PC-9 (cell line): ENCODE results near the gene HEG1. TPM values are rescaled to one million over a fixed set of nuclear protein-coding genes. Genes with fewer than 3 reads are reported as not detected.

ENCODE experiments used
- BruUV-seq: library from RNA; stranded (reverse); fragments of 400-500 nt; replicated peaks from 2 replicates; lab custom pipeline; 2021; lab: Mats Ljungman, UMichigan
- CTCF ChIA-PET: fragments of 300-600 bp; sonication (Branson Sonifier 250); formaldehyde crosslinking; loops from one replicate; lab custom pipeline; 2022; ENCODE audit warnings: antibody characterized with exemption; lab: Charles Lee
- POLR2A ChIA-PET: fragments of 300-600 bp; sonication (Branson Sonifier 250); formaldehyde crosslinking; loops from one replicate; lab custom pipeline; 2022; ENCODE audit warnings: antibody characterized with exemption; ENCODE audit not compliant: unreplicated experiment; lab: Charles Lee
- DNase-seq, 2 experiments: peaks; one replicate each; pipeline versions ENCODE4 v3.0.0 to v3.0.0-alpha.2; 2015 to 2022; ENCODE audit warnings: mixed read lengths in 1 of 2
- H2AFZ ChIP-seq: fragments of 200-600 bp; sonication (generic); 2 replicates; pipeline ENCODE4 v1.8.1; 2017; ENCODE audit warnings: antibody characterized with exemption
- H3F3A ChIP-seq: fragments of 200-600 bp; sonication (generic); 2 replicates; pipeline ENCODE4 v1.8.1; 2017; ENCODE audit warnings: antibody characterized with exemption, mild to moderate bottlenecking, low read depth; ENCODE audit not compliant: insufficient read depth
- H3K27ac ChIP-seq: fragments of 200-600 bp; sonication (generic); 2 replicates; pipeline ENCODE4 v1.6.1; 2016; ENCODE audit warnings: mixed run types
- H3K27me3 ChIP-seq: fragments of 200-600 bp; sonication (generic); 2 replicates; pipeline ENCODE4 v1.6.1; 2016; ENCODE audit warnings: low read depth, mixed run types; ENCODE audit not compliant: insufficient read depth
- H3K36me3 ChIP-seq: fragments of 200-600 bp; sonication (generic); 2 replicates; pipeline ENCODE4 v1.6.1; 2016; ENCODE audit warnings: low read depth, mixed run types
- H3K4me1 ChIP-seq: fragments of 200-600 bp; sonication (generic); replicated peaks from 2 replicates; pipeline ENCODE4 v1.6.1; 2016; ENCODE audit warnings: mixed run types; ENCODE audit not compliant: insufficient read depth
- H3K4me2 ChIP-seq: fragments of 200-600 bp; sonication (generic); 2 replicates; pipeline ENCODE4 v1.6.1; 2017; ENCODE audit warnings: mixed run types
- H3K4me3 ChIP-seq: fragments of 200-600 bp; sonication (generic); 2 replicates; pipeline ENCODE4 v1.6.1; 2016; ENCODE audit warnings: mixed run types
- H3K79me2 ChIP-seq: fragments of 200-600 bp; sonication (generic); 2 replicates; pipeline ENCODE4 v1.6.1; 2017; ENCODE audit warnings: low read depth, mixed run types
- H3K9me2 ChIP-seq: fragments of 200-600 bp; sonication (generic); 2 replicates; pipeline ENCODE4 v1.8.1; 2017; ENCODE audit warnings: mild to moderate bottlenecking; ENCODE audit not compliant: insufficient read depth
- H3K9me3 ChIP-seq: fragments of 200-600 bp; sonication (generic); 2 replicates; pipeline ENCODE4 v1.8.1; 2016; ENCODE audit warnings: low read depth; ENCODE audit not compliant: insufficient read depth
- H4K20me1 ChIP-seq: fragments of 200-600 bp; sonication (generic); 2 replicates; pipeline ENCODE4 v1.8.1; 2017; ENCODE audit not compliant: insufficient read depth
- EZH2 ChIP-seq: fragments of 200-600 bp; sonication (generic); IDR thresholded peaks from 2 replicates; pipeline ENCODE4 v1.8.0; 2017; ENCODE audit warnings: antibody characterized with exemption, low read depth
- intact Hi-C: fragments of 100-400 bp; cut with micrococcal nuclease; formaldehyde crosslinking; loops from one replicate; pipeline ENCODE4 v1.10.0; 2022; ENCODE audit not compliant: unreplicated experiment
- total RNA-seq: library from RNA; stranded (reverse); gene quantifications from 2 replicates; pipeline ENCODE4 v1.2.3, GENCODE V29; 2021
- TF ChIP-seq, protein P1 (sequence below): fragments of 200-600 bp; sonication (generic); conservative IDR thresholded peaks from 2 replicates; pipeline ENCODE4 v1.6.1; 2017; ENCODE audit warnings: mixed run types, antibody characterized with exemption, mild to moderate bottlenecking, moderate library complexity

Gene HEG1
- total RNA-seq, 1 experiment from 2014 or later, result 33.5 TPM

DNA sequence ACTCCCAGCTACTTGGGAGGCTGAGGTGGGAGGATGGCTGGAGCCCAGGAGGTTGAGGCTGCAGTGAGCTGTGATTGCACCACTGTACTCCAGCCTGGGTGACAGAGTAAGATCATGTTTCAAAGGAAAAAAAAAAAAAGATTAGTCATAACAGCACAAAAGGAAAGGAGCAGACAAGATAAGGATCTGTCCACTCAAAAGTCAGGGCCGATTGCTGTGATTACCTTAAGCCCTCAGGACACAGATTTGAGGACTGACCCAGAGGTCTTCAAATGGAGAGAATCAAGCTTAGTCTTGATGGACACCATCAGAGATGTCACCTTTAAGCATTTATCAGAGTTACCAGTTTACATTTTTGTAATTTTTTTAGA lies 23.9 kb upstream of the HEG1 start:
- Histone ChIP-seq H2AFZ (no peak overlapping the region), H3K36me3 (no peaks in the 10 kb centered on the region), H3K27ac (peak overlapping the region; percentile 37), H3K4me2 (peak overlapping the region; percentile 21; the same call in 1 of the 2 replicates), H3K9me3 (no peaks in the 10 kb centered on the region), H3K27me3 (no peaks in the 10 kb centered on the region), H3K4me3 (no peak overlapping the region), H4K20me1 (no peaks in the 10 kb centered on the region), H3F3A (peaks cover 21% of the 10 kb centered on the region), H3K9me2 (no peaks in the 10 kb centered on the region), H3K79me2 (no peaks in the 10 kb centered on the region), H3K4me1 (peaks cover 23% of the 10 kb centered on the region)
- intact Hi-C loops, result loop anchor here (1.0 to 2.0 kb wide), 2 partner anchors 16 to 37 kb away; no protein-coding TSS in a partner anchor
- ChIA-PET POLR2A (interaction anchor here (0.5 to 0.7 kb wide), 4 partner anchors 26 to 528 kb away, joined by 3 to 10 read pairs (median 3); no protein-coding TSS in a partner anchor), CTCF (interaction anchor here (0.6 kb wide), 3 partner anchors 37 to 84 kb away, joined by 3 to 16 read pairs (median 3); no protein-coding TSS in a partner anchor)
- no peak for TF ChIP-seq EZH2
- TF ChIP-seq, protein P1, sequence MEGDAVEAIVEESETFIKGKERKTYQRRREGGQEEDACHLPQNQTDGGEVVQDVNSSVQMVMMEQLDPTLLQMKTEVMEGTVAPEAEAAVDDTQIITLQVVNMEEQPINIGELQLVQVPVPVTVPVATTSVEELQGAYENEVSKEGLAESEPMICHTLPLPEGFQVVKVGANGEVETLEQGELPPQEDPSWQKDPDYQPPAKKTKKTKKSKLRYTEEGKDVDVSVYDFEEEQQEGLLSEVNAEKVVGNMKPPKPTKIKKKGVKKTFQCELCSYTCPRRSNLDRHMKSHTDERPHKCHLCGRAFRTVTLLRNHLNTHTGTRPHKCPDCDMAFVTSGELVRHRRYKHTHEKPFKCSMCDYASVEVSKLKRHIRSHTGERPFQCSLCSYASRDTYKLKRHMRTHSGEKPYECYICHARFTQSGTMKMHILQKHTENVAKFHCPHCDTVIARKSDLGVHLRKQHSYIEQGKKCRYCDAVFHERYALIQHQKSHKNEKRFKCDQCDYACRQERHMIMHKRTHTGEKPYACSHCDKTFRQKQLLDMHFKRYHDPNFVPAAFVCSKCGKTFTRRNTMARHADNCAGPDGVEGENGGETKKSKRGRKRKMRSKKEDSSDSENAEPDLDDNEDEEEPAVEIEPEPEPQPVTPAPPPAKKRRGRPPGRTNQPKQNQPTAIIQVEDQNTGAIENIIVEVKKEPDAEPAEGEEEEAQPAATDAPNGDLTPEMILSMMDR, result no peak
- BruUV-seq, result no TSS peak
- DNase-seq, result peak; percentile 57 to 91

DNA sequence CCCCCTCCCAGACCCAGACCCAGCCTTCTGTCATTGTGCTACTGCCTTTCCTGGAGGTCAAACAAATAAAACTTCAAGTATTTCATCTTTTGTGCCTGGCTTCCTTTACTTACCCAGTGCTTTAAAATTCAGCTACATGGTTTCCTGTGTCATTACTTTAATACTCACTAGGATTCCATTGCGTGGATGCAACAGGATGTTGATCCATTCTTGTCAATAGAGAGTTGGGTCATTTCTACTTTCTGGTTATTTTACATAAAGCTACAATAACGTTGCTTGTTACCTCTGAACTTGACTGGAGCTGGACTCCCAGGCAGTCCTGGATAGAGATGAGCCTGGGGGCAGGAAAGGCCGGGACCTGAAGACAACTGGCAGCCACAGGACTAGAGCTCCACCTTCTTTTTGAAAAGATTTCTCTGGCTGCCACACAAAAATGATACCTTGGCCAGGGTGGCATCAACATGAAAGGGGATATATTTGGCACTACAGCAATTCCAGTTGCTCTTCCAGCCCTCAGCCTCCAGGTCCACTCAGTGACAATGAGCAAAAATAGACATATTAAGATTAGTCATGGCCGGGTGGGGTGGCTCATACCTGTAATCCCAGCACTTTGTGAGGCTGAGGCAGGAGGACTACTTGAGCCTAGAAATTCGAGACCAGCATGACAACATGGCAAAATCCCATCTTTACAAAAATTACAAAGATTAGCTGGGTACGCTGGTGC lies 23.3 kb upstream of the HEG1 start:
- Histone ChIP-seq H3K4me3 (no peak overlapping the region), H3K36me3 (no peaks in the 10 kb centered on the region), H2AFZ (no peak overlapping the region), H3K4me1 (peaks cover 23% of the 10 kb centered on the region), H3K9me3 (no peaks in the 10 kb centered on the region), H3K27me3 (no peaks in the 10 kb centered on the region), H3K9me2 (no peaks in the 10 kb centered on the region), H3F3A (peaks cover 21% of the 10 kb centered on the region), H3K79me2 (no peaks in the 10 kb centered on the region), H3K4me2 (no peak overlapping the region), H4K20me1 (no peaks in the 10 kb centered on the region), H3K27ac (peak overlapping the region; percentile 17; the same call in 1 of the 2 replicates)
- no peak for DNase-seq
- ChIA-PET POLR2A (interaction anchor here (0.5 to 0.7 kb wide), 4 partner anchors 26 to 527 kb away, joined by 3 to 10 read pairs (median 3); no protein-coding TSS in a partner anchor), CTCF (interaction anchor here (0.6 kb wide), 4 partner anchors 37 to 129 kb away, joined by 3 to 16 read pairs (median 3); no protein-coding TSS in a partner anchor)
- no TSS peak for BruUV-seq
- no peak for TF ChIP-seq EZH2
- TF ChIP-seq, protein P1, result no peak
- intact Hi-C loops, result loop anchor here (1.0 to 2.0 kb wide), 2 partner anchors 16 to 38 kb away; no protein-coding TSS in a partner anchor

DNA sequence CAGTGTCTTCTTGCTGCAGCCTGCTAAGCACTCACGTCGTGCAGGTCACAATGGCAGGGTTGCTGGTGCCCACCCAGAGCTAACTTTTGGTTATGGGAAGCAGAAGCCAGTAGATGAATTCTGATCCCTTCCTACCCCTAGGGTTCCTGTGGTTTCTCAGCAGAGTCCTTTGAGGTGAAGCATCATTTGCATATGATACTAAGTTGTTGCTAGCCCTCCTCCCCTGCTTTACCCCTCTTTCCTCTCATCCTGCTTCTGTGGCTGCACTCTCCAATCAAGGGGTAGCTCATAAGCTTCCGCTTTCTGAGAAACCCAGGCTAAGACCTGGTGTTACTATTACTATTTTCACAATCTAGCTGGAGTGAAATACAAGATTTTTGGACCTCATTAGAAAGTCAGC lies 22.1 kb upstream of the HEG1 start:
- peaks cover 26% of the 10 kb centered on the region for H3F3A ChIP-seq
- peaks cover 23% of the 10 kb centered on the region for H3K4me1 ChIP-seq
- no peak for TF ChIP-seq EZH2
- TF ChIP-seq, protein P1, result no peak
- DNase-seq, result no peak
- H3K9me2 ChIP-seq, result no peaks in the 10 kb centered on the region
- H3K27me3 ChIP-seq, result no peaks in the 10 kb centered on the region
- no peaks in the 10 kb centered on the region for H3K9me3 ChIP-seq
- ChIA-PET POLR2A (no interaction called here), CTCF (no interaction called here)
- H4K20me1 ChIP-seq, result no peaks in the 10 kb centered on the region
- no peak overlapping the region for H3K27ac ChIP-seq
- BruUV-seq, result no TSS peak
- H3K4me2 ChIP-seq, result no peak overlapping the region
- no peaks in the 10 kb centered on the region for H3K79me2 ChIP-seq
- no peak overlapping the region for H3K4me3 ChIP-seq
- H2AFZ ChIP-seq, result no peak overlapping the region
- intact Hi-C loops, result loop anchor here (2.0 kb wide), 1 partner anchor 39 kb away; no protein-coding TSS in a partner anchor
- no peaks in the 10 kb centered on the region for H3K36me3 ChIP-seq
